Vagina (tissue), 2 donors: ENCODE data around the gene GPR4.

ENCODE experiments used
- POLR2A ChIP-seq, 2 donors: fragments of 450-650 bp; IDR thresholded peaks; one replicate each; pipeline ENCODE4 v1.6.1; 2017; ENCODE audit warnings: antibody characterized with exemption in 2 of 2, mild to moderate bottlenecking in 2 of 2, moderate library complexity in 2 of 2
- TF ChIP-seq, protein P1 (sequence below), 3 experiments: fragments of 450-650 bp in 2 of 3; fragments of 200-600 bp in 1 of 3; sonication (generic) in 1 of 3; IDR thresholded peaks; one replicate each; pipeline ENCODE4 v1.5.1; 2017 to 2019; ENCODE audit warnings: antibody characterized with exemption in 3 of 3, mild to moderate bottlenecking in 2 of 3, moderate library complexity in 2 of 3

DNA sequence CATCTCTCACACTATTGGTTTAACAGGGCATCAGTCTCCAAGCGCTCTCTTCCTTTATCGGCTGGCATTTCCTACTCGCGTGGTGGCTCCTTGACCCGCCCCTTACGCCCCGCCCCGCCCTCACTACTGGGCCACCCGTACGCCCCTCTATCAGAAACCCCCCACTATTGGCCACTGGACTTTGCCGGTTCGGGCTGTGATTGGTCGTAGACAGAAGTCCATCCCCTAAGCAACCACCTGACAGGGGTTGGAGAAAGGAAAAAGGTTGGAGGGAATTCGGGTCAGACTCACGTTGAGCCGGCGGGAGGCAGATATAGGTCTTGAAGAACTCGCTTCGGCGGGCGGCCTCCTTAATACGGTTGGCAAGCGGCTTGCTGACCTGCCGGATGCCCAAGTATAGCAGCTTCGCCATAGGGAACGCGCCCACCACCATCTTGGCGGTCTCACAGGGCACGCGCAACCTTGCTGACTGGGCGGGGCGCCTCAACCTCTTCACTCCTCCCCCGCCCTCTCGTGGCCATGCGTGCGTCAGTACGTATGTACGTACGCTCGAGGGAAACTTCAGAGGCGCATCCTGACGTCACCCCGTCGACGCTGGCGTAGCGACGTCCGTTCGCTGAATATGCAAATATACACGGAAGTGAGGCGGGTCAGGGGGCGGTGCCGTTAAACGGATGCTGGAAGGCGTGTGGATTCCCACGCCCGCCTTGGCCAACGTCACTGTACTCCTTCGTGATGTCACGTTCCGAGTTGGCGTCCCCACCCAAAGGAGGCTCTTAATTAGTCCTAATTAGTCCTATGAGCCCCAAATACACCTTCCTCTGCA is 17.5 kb downstream of the GPR4 start, which contains the start of gene OPA3:
- TF ChIP-seq, protein P1, sequence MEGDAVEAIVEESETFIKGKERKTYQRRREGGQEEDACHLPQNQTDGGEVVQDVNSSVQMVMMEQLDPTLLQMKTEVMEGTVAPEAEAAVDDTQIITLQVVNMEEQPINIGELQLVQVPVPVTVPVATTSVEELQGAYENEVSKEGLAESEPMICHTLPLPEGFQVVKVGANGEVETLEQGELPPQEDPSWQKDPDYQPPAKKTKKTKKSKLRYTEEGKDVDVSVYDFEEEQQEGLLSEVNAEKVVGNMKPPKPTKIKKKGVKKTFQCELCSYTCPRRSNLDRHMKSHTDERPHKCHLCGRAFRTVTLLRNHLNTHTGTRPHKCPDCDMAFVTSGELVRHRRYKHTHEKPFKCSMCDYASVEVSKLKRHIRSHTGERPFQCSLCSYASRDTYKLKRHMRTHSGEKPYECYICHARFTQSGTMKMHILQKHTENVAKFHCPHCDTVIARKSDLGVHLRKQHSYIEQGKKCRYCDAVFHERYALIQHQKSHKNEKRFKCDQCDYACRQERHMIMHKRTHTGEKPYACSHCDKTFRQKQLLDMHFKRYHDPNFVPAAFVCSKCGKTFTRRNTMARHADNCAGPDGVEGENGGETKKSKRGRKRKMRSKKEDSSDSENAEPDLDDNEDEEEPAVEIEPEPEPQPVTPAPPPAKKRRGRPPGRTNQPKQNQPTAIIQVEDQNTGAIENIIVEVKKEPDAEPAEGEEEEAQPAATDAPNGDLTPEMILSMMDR (IDR thresholded peaks at IDR 0.05), result no peak
- peak in 1 of 2 donors; percentile 49 for TF ChIP-seq POLR2A (IDR thresholded peaks at IDR 0.05)
